ENCODE measurements around the gene SPEF2. TPM values are rescaled to one million over a fixed set of nuclear protein-coding genes. Genes with fewer than 3 reads are reported as not detected.

The SPEF2 gene
- total RNA-seq, 1 experiment from 2014 or later = 0.84 TPM

DNA sequence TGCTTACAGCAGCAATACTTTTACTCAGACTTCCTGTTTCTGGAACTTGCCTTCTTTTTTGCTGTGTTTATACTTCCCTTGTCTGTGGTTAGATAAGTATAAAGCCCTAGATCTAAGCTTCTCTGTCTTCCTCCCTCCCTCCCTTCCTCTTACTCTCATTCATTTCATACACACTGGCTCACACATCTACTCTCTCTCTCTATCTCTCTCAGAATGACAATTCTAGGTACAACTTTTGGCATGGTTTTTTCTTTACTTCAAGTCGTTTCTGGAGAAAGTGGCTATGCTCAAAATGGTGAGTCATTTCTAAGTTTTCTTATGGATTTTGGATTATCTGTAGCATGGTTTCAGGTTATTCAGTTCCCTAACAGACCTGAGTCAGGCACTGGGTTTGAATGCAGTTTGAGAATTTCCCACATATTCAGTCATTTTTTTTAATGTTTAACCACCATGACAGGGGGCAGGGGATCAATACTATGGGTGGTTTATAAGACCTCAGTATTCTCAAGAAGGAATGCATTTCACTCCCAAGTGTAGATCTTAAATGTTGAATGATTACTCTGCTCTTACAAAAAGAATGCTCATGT lies 239.2 kb downstream of the SPEF2 start, which contains the start of gene IL7R:
IL7R (plus strand) TSS at position 127 of the 587 bp plus-strand sequence; CDS start at position 214, 87 bp downstream.
- DNase-seq (ENCODE audit: low read depth) = peak; percentile 44

DNA sequence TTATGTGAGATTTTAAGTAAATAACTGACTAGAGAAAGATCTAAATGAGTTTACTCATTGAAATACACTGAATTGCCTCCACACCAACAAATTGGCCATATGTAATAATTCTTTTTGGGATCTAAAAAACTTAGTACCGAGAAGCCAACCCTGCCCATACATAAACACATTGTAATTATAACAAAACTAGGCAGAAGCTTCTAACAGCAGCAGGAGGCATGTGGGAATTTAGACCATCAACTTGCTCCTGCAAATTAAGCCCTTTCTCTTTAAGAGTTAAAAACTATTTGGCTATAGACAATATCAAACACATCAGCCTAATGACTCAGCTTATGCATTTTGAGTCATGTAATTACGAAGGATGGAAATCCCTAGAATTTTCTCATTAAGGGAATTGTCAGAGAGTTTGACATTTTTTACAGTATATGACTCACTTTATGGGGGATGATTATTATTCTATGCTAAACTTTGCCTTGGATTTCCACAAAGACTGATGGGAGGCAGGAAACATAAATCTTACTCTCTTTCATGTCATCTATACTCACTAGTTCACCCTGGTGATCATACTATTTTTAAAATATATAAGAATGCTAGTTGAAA lies 240.0 kb downstream of the SPEF2 start:
- DNase-seq (ENCODE audit: low read depth) = peak; percentile 84

DNA sequence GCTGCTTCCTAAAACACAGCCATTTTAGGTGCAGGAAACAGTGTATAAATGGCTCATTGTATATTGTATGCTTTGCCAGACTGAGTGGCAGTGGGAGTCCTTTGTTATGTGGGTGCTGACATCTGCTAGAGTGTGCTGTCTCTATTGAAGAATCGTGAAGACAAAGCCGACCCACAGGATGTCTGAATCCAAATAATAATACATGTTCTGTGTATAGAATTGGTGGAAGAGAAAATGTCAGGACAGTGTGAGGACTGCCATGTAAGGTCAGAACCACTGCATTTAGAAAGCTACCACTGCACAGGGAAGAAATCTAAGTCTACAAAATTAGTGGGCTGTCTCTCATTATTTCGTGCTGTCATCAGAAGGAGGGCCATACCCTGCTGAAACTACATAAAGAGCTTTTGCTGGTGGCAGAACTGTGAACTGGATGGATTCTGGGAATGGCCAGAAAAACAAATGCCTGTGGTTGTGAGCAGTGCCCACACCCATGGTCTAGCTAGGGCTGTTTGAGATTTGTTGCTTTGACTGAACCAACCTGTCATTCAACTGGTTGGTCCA lies 241.5 kb downstream of the SPEF2 start:
- DNase-seq (ENCODE audit: low read depth) = peak; percentile 74

DNA sequence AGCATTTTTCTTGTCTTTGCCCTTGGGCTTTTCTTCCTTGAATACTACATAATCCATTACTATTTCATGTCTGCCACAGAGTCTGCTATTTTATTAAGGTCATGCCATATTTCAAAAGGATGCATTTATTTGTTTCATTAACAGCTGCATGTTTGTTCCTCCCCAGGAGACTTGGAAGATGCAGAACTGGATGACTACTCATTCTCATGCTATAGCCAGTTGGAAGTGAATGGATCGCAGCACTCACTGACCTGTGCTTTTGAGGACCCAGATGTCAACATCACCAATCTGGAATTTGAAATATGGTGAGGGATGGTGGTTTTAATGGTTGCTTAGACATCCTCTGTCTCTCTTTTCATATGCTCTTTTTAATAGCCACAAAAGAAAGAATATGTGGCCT lies 243.0 kb downstream of the SPEF2 start:
- DNase-seq (ENCODE audit: low read depth) = peak; percentile 46

DNA sequence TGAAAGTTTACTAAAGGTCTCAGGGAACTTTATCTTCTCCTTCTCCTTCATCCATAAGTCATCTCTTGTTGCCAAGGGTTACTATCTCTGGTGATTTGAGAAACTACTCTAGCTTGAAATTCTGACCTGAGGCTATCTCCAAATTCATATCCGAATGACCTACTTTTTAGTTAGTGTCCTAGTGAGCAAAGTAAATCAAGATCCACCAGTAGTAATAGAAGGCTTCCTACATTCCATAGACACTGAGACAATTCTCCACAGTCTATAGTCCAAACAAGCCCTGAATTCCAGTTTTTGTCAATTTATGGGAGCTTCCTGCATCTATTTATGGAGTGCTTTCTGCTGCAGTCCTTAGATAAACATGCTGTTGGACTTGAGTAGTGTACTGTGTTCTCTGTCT lies 244.1 kb downstream of the SPEF2 start:
- peak; percentile 51 for DNase-seq (ENCODE audit: low read depth)

DNA sequence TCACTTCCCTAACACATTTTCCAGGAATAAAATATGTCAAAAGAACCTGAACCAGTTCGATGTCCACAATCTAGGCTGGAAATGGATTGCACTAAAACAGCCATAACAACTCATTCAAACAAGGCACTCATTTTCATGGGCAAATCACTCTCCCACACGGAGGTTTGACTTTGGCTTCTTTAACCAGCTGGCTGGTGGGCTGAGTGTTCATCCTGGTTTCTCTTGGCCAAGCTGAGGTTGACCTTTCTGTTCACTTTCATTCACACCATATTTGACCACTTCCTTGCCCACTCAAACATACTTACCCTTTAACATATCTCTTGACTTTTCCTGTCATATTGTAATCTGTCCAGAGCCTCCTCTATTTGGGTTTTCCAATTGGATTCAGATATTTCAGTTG lies 244.5 kb downstream of the SPEF2 start:
- peak; percentile 33 for DNase-seq (ENCODE audit: low read depth)

DNA sequence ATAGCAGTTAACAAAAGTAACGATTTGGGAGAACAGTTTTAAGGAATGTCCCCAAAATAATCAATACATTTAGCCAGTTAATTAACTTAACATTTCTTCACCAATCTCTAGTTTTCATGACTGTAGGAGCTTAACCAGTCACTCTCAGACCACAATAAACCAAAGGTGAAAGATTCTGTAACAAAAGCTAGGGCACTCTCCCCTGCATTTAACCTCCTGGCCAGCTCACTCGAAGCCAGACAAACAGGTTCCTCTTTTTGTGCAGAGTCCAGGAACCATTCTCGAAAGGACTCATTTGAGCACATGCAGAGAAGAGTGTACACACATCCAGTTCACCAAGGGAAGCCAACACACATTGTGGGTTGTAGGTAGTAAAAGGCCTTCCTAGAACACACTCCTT lies 245.5 kb downstream of the SPEF2 start:
- no peak for DNase-seq (ENCODE audit: low read depth)

Other genes with a start within 250 kb of the SPEF2 start
- gene IL7R, start 239.0 kb downstream of the SPEF2 start, total RNA-seq (2014; rRNA removed; shearing (Covaris generic)) = 1.6 and 2.0 TPM in 2 replicates